Amniotic epithelial cell (primary cell): ENCODE measurements around the gene PNKP.

ENCODE experiments used
- DNase-seq: peaks from one replicate; pipeline ENCODE4 v3.0.0-alpha.2; 2010; ENCODE audit warnings: low read depth

PNKP gene

DNA sequence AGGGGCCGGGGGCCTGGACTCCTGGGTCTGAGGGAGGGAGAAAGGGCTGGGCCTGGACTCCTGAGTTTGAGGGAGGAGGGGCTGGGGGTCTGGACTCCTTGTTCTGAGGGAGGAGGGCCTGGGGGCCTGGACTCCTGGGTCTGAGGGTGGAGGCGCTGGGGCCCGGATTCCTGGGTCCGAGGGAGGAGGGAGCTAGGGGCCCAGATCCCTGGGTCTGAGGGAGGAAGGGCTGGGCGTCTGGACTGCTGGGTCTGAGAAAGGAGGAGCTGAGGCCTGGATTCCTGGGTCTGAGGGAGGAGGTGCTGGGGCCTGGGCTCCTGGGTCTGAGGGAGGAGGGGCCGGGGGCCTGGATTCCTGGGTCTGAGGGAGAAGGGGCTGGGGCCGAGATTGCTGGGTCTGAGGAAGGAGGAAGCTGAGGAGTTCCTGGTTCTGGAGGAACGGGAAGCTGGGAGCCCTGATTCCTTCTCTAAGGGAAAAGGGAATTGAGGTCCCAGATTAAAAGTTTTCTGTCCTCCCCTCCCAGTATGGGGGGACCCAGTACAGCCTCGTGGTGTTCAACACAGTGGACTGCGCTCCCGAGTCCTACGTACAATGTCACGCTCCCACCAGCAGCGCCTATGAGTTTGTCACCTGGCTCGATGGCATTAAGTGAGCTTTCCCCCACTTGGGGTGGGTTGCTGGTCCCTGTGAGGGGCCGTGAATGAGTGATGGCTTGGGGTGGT is 48.6 kb downstream of the PNKP start:
- DNase-seq: peak; percentile 40

DNA sequence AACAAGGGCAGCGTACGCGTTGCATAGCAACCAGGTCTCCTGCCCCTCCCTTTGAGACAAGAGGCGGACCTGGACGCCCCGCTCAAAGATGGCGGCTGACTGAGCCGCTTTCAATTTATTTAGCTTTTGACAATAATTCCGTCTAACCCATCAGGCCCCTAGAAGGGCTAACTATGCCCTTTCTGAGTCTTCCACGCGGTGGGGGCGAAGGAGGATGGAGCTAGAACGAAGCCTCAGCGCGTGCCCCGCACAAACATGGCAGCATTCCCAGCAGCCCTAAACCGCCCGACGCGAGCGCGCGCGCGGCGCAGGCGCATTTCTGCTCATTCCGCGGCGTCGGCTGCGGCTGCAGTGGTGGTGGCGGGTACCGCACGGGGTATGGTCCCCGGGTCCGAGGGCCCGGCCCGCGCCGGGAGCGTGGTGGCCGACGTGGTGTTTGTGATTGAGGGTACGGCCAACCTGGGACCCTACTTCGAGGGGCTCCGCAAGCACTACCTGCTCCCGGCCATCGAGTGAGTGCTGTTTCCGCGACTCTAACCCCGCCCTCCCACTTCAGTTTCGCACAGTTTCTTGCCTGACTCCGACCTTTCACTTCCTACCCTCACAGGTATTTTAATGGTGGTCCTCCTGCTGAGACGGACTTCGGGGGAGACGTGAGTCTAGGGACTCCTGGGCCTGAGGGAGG is 49.3 kb downstream of the PNKP start, which contains the start of gene MED25:
TSS of gene MED25 (plus strand) at position 326 of the 685 bp plus-strand sequence. CDS start at position 379, 53 bp downstream.
- DNase-seq: peak; percentile 75

DNA sequence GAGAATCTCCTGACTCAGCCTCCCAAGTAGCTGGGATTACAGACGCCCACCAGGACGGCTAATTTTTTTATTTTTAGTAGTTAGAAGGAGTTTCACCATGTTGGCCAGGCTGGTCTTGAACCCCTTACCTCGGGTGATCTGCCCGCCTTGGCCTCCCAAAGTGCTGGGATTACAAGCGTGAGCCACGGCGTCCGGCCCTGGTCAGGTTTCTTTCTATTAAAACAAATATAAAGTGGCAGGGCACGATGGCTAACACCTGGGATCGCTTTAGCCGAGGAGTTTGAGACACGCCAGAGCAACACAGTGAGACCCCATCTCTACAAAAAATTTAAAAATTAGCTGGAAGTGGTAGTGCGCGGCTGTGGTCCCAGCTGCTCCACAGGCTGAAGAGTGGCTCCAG is 50.8 kb downstream of the PNKP start:
- no peak for DNase-seq

DNA sequence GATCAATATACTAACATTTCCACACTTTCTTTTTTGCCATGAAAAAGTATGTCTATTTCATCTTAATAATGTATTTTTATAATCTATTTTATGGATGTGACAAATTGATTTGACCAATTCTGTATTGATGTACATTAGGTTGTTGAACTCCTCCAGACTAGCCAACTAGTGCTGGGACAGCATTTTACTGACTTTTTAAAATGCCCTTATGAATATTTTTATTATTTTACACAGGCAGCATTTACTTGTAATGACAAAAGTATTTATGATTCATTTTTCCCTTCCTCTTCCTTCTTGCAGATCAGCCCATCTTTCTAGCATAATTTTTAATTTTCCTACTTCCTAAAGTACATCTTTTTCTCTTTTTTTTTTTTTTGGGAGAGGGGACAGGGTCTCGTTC is 53.4 kb downstream of the PNKP start:
- DNase-seq: no peak

DNA sequence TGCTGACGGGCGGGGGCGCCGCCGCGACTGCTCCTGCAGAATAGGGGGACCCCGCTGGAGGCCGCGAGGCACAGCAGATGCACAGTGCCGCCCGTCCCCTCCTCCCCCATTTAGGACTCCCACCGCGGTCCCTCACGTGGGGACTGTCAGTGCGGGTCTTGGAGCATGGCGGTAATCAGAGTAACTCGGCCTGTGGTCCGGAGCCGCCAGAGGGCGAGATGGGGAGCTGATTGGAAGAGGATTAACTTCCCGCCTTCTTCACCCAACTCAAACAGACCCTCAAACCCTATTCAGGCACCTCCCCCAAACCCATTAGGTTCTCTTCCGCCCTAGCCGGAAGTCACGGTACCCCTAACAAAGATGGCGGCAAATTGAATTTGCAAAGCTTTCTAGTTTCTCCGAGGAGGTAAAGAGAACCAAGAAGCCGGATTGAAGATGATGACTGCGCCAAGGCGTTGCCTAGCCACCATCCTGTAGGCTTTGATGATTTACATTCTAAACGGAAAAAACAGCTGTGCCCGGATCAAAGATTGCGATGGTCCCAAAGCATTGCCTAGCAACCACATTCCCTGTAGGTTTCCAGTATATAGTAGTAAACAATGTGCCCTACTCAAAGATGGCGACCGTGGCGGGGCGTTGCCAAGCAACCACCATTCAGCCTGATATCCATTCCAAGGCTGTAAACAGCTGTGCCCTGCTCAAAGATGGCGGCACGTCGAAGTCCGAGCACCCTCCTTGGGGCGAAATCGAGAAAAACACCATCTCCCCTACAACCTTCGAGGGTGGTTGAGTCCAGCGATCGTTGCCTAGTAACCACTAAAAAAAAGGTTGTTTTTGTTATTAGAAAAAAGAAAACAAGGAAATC is 54.1 kb downstream of the PNKP start, which contains the start of gene FUZ:
TSS of gene FUZ (minus strand) at position 296 of the 865 bp plus-strand sequence. CDS start at position 110, 186 bp downstream.
- DNase-seq: peak; percentile 99

DNA sequence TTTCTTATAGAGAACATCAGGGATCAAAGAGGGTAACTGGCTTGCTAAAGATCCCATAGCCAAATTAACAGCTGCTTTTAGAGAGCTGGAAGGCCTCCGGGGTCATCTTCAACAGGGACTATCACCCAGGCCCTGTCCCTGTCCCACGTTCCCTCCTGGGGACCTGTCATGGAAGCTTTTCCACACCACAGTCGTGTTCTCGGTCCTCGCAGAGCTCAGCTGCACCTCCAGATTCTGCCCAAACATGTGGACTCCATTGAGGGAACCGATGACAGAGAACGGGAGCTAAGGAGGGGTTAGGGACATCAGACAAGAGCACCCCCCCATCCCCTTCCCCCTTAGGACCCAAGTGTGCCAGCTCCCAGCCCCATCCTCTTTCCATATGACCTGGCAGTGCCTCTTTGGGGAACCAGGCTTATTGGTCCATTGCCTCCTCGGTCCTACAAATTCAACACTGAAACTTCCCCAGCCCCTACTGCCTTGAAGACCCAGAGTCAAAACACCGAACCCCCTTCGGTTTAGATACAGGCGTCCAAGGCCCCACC is 54.9 kb downstream of the PNKP start:
- DNase-seq: no peak

DNA sequence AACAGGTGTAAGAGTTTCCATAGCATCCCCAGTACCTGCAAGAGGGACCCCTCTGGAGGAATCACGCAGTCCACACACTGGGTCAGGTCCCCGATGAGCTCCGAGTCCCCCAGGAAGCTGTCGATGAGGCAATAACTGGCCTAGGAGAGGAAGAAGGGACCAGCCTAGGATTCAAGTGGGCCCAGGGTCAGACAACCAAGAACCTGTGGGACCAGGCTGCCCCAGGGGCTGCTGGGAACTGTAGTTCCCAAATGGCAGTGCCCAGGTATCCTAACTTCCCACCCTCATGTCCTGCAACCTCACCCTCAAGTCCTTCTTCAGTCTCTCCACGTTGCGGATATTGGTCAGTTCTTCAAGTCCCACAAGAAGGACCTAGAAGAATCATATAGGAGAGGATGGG is 56.0 kb downstream of the PNKP start:
- no peak for DNase-seq
